Panc1 (cell line): Measurements from ENCODE around the gene RSPO4. TPM values are rescaled to one million over a fixed set of nuclear protein-coding genes. Genes with fewer than 3 reads are reported as not detected.

Source experiments
- ATAC-seq: fragments of 200-7000 bp; cut with Tn5 transposase; 2 replicates; pipeline ENCODE4 v1.9.1; 2020; ENCODE audit warnings: mild to moderate bottlenecking, moderate library complexity
- BruUV-seq: library from RNA; stranded (reverse); fragments of 400-500 nt; replicated peaks from 2 replicates; lab custom pipeline; 2021; lab: Mats Ljungman, UMichigan
- CTCF ChIA-PET: fragments of 300-600 bp; sonication (Branson Sonifier 250); formaldehyde crosslinking; loops from one replicate; lab custom pipeline; 2022; ENCODE audit warnings: antibody characterized with exemption; lab: Charles Lee
- POLR2A ChIA-PET: fragments of 300-600 bp; sonication (Branson Sonifier 250); formaldehyde crosslinking; loops from one replicate; lab custom pipeline; 2022; ENCODE audit warnings: antibody characterized with exemption; lab: Charles Lee
- DNase-seq: peaks from one replicate; pipeline ENCODE4 v3.0.0-alpha.2; 2010; ENCODE audit warnings: low read depth, low spot score
- H3K27ac ChIP-seq: 2 replicates; pipeline ENCODE4 v1.5.1; 2011; ENCODE audit warnings: mild to moderate bottlenecking, low read length, inconsistent platforms
- H3K27me3 ChIP-seq: fragments of 200-500 bp; sonication (Bioruptor generic); 2 replicates; pipeline ENCODE4 v1.6.0; 2014; ENCODE audit warnings: low read length, inconsistent platforms; ENCODE audit not compliant: control insufficient read depth, insufficient read depth
- H3K36me3 ChIP-seq: fragments of 200-500 bp; sonication (Bioruptor generic); 2 replicates; pipeline ENCODE4 v1.5.1; 2014; ENCODE audit warnings: inconsistent platforms, mild to moderate bottlenecking, low read length, moderate library complexity; ENCODE audit not compliant: control insufficient read depth, insufficient read depth
- H3K4me1 ChIP-seq: 2 replicates; pipeline ENCODE4 v1.5.1; 2011; ENCODE audit warnings: inconsistent platforms, mild to moderate bottlenecking, low read length, moderate library complexity; ENCODE audit not compliant: control insufficient read depth, insufficient read depth
- H3K4me3 ChIP-seq, 2 experiments: 2 replicates each; pipeline ENCODE4 v1.5.1; 2011 to 2012; ENCODE audit warnings: low read depth in 2 of 2, low read length in 2 of 2, mild to moderate bottlenecking in 2 of 2, inconsistent platforms in 1 of 2, moderate library complexity in 1 of 2
- H3K9me3 ChIP-seq: fragments of 200-500 bp; sonication (Bioruptor generic); 2 replicates; pipeline ENCODE4 v1.5.1; 2014; ENCODE audit warnings: low read depth, mild to moderate bottlenecking, inconsistent platforms, low read length, moderate library complexity; ENCODE audit not compliant: control insufficient read depth, insufficient read depth
- POLR2AphosphoS5 ChIP-seq: IDR thresholded peaks from 2 replicates; pipeline ENCODE4 v1.6.1; 2012; ENCODE audit warnings: mild to moderate bottlenecking, low read depth, low read length, moderate library complexity
- SIN3A ChIP-seq: IDR thresholded peaks from 2 replicates; pipeline ENCODE4 v1.6.1; 2012; ENCODE audit warnings: low read depth, mild to moderate bottlenecking, low read length, moderate library complexity, borderline replicate concordance; ENCODE audit not compliant: insufficient read depth
- TCF7L2 ChIP-seq: IDR thresholded peaks from 2 replicates; pipeline ENCODE4 v1.6.1; 2011; ENCODE audit warnings: mild to moderate bottlenecking, low read depth, low read length, inconsistent platforms
- in situ Hi-C: cut with HindIII; loops from 2 replicates; pipeline ENCODE4 v1.10.0; 2016; ENCODE audit warnings: low sequenced_read_pairs, low pct_unique_long_range_greater_than_20kb
- intact Hi-C: fragments of 100-400 bp; cut with micrococcal nuclease; formaldehyde crosslinking; loops from one replicate; pipeline ENCODE4 v1.10.0; 2022; ENCODE audit not compliant: unreplicated experiment
- total RNA-seq: library from RNA; stranded (reverse); gene quantifications from one replicate; pipeline ENCODE4 v1.2.1, GENCODE V29; 2021; ENCODE audit not compliant: unreplicated experiment
- TF ChIP-seq, protein P1 (sequence below), 2 experiments: IDR thresholded peaks; 2 replicates each; pipeline ENCODE4 v1.6.1; 2011 to 2012; ENCODE audit warnings: low read depth in 2 of 2, control low read depth in 1 of 2, low read length in 1 of 2, mild to moderate bottlenecking in 1 of 2, moderate library complexity in 1 of 2; ENCODE audit not compliant: insufficient read depth in 1 of 2
- TF ChIP-seq, protein P2 (sequence below): fragments of 450-650 bp; IDR thresholded peaks from 2 replicates; pipeline ENCODE4 v1.5.1; 2017; ENCODE audit warnings: mild to moderate bottlenecking

The RSPO4 gene
- total RNA-seq, 1 experiment from 2014 or later: 0.54 TPM

DNA sequence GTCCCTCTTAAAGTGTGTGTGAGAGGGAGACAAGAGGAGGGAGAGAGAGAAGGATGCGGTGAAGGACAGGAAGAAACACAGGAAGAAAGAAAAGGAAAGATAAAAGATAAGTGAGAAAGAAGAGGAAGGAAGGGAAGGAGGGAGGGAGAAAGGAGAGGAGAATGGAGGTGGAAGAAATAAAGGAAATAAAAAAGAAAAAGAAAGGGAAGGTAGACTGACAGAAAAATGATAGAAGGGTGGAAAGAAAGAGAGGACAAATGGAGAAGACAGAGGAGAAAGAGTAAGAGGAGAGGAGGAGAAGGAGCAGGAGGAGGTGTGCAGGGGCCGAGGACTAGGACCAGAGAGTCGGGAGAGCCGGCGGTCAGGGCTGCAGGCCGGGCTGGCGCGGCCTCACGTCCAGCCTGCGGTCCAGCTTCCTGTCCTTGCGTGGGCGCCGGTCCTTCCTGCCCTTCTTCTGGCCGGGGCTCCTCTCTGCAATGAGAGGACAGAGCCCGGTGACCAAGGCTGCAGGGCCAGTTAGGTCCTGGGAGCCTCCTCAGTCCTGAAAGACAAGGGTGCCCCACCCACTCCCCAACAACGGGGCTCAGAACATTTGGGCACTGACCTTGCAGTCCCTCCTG, 42.0 kb downstream of the RSPO4 start:
- 0 out of 2 replicates have a peak, but pooled peaks cover 4% of the 10 kb centered on the region for H3K27me3 ChIP-seq
- no TSS peak for BruUV-seq
- in situ Hi-C loops (no loop called here), intact Hi-C loops (loop anchor here (5.0 kb wide), 1 partner anchor 147 kb away; no protein-coding TSS in a partner anchor)
- no peak for DNase-seq
- ChIA-PET CTCF (no interaction called here), POLR2A (no interaction called here)
- no peaks in the 10 kb centered on the region; the same call in 1 of the 2 replicates for H3K4me1 ChIP-seq
- no peak for ATAC-seq
- no peak overlapping the region for H3K27ac ChIP-seq
- no peaks in the 10 kb centered on the region for H3K36me3 ChIP-seq
- H3K4me3 ChIP-seq: no peak overlapping the region
- H3K9me3 ChIP-seq: no peaks in the 10 kb centered on the region
- TF ChIP-seq POLR2AphosphoS5 (no peak), SIN3A (no peak), TCF7L2 (no peak)
- TF ChIP-seq, protein P1, sequence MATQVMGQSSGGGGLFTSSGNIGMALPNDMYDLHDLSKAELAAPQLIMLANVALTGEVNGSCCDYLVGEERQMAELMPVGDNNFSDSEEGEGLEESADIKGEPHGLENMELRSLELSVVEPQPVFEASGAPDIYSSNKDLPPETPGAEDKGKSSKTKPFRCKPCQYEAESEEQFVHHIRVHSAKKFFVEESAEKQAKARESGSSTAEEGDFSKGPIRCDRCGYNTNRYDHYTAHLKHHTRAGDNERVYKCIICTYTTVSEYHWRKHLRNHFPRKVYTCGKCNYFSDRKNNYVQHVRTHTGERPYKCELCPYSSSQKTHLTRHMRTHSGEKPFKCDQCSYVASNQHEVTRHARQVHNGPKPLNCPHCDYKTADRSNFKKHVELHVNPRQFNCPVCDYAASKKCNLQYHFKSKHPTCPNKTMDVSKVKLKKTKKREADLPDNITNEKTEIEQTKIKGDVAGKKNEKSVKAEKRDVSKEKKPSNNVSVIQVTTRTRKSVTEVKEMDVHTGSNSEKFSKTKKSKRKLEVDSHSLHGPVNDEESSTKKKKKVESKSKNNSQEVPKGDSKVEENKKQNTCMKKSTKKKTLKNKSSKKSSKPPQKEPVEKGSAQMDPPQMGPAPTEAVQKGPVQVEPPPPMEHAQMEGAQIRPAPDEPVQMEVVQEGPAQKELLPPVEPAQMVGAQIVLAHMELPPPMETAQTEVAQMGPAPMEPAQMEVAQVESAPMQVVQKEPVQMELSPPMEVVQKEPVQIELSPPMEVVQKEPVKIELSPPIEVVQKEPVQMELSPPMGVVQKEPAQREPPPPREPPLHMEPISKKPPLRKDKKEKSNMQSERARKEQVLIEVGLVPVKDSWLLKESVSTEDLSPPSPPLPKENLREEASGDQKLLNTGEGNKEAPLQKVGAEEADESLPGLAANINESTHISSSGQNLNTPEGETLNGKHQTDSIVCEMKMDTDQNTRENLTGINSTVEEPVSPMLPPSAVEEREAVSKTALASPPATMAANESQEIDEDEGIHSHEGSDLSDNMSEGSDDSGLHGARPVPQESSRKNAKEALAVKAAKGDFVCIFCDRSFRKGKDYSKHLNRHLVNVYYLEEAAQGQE (IDR thresholded peaks at IDR 0.05; ENCODE audit: insufficient read depth in 1 of 2, low read depth in 2 of 2, low read length in 1 of 2): no peak
- TF ChIP-seq, protein P2, sequence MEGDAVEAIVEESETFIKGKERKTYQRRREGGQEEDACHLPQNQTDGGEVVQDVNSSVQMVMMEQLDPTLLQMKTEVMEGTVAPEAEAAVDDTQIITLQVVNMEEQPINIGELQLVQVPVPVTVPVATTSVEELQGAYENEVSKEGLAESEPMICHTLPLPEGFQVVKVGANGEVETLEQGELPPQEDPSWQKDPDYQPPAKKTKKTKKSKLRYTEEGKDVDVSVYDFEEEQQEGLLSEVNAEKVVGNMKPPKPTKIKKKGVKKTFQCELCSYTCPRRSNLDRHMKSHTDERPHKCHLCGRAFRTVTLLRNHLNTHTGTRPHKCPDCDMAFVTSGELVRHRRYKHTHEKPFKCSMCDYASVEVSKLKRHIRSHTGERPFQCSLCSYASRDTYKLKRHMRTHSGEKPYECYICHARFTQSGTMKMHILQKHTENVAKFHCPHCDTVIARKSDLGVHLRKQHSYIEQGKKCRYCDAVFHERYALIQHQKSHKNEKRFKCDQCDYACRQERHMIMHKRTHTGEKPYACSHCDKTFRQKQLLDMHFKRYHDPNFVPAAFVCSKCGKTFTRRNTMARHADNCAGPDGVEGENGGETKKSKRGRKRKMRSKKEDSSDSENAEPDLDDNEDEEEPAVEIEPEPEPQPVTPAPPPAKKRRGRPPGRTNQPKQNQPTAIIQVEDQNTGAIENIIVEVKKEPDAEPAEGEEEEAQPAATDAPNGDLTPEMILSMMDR: no peak

DNA sequence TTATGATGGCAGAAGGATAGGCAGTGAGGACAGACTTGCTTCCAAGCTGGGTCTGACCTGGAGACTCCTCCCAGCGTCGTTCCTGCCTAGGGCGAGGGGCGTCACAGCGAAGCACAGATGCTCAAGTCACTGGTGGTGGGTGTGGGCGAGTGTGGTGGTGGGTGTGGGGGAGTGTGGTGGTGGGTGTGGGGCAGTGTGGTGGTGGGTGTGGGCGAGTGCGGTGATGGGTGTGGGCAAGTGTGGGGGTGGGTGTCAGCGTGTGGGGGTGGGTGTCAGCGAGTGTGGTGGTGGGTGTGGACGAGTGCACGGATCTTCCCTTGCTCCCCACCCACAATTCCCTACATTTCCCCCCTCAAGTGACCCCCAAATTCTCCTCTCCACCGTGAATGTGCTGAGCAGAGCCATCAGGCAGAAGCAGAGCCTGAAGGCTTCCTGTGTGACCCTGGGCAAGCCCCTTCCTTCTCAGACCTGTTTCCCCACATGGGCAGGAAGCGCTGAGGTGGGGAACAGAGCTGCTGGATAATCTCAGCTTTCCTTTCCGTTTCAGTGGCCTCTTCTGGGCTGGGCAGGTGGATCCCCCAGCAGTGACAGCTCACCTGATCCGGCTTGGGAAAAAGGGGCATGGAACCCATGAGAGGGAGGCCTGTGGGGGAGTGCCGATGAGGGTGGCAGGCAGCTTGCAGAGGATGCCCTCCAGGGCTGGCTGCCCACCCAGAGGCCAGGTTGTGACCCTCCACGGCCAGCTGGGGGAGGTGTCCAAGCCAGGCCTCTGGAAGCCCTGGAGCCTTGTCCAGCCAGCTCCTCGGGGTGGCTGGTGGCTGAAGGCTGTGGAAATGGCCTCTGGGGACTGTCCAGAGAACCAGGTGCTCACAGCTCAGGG, 42.9 kb downstream of the RSPO4 start:
- CTCF ChIA-PET: interaction anchor here (0.7 to 5.3 kb wide), 2 partner anchors 8 to 142 kb away, joined by 3 to 50 read pairs; no protein-coding TSS in a partner anchor

More for the DNA sequence above, 42.9 kb downstream of the RSPO4 start:
- Histone ChIP-seq H3K9me3 (no peaks in the 10 kb centered on the region), H3K4me3 (no peak overlapping the region), H3K27me3 (0 out of 2 replicates have a peak, but pooled peaks cover 4% of the 10 kb centered on the region), H3K4me1 (no peaks in the 10 kb centered on the region; the same call in 1 of the 2 replicates), H3K36me3 (no peaks in the 10 kb centered on the region), H3K27ac (no peak overlapping the region)
- intact Hi-C loops: loop anchor here (5.0 kb wide), 1 partner anchor 148 kb away; no protein-coding TSS in a partner anchor
- no TSS peak for BruUV-seq
- ATAC-seq: no peak
- in situ Hi-C loops: no loop called here
- POLR2A ChIA-PET: no interaction called here
- no peak for DNase-seq
- TF ChIP-seq, protein P1 (IDR thresholded peaks at IDR 0.05; ENCODE audit: insufficient read depth in 1 of 2, low read depth in 2 of 2, low read length in 1 of 2): no peak
- TF ChIP-seq, protein P2: no peak
